ENCODE data around the gene NR4A3.
"Not testable (repeated sequence)": the region's sequence is repeated elsewhere in the genome, so short reads cannot be mapped to it uniquely, and the experiment has no call there.

Gene NR4A3

GRCh38 chr9:99835581-99835980 is 13.9 kb downstream of the NR4A3 start:
- no peak for DNase-seq

- no peak for DNase-seq
These were observed 18.4 kb downstream of the NR4A3 start for GRCh38 chr9:99840072-99840471.

GRCh38 chr9:99845063-99845462 is 23.4 kb downstream of the NR4A3 start:
- no peak for DNase-seq

- no peak for DNase-seq
These were observed 26.8 kb downstream of the NR4A3 start for GRCh38 chr9:99848447-99848846.

GRCh38 chr9:99850736-99851499 is 29.2 kb downstream of the NR4A3 start:
- no peak for DNase-seq

GRCh38 chr9:99851500-99851822 is 29.8 kb downstream of the NR4A3 start:
- no peak for DNase-seq

- DNase-seq: no peak
These were observed 30.9 kb downstream of the NR4A3 start for GRCh38 chr9:99852617-99853016.

GRCh38 chr9:99855467-99856176 is 33.9 kb downstream of the NR4A3 start:
- DNase-seq: no peak

- DNase-seq: not testable (repeated sequence)
These were observed 35.9 kb downstream of the NR4A3 start for GRCh38 chr9:99857576-99857975.

- no peak for DNase-seq
These were observed 36.4 kb downstream of the NR4A3 start for GRCh38 chr9:99858087-99858486.

- no peak for DNase-seq
These were observed 37.7 kb downstream of the NR4A3 start for GRCh38 chr9:99859243-99859980.

- no peak for DNase-seq
These were observed 38.6 kb downstream of the NR4A3 start for GRCh38 chr9:99860266-99860665.

GRCh38 chr9:99863955-99864354 is 42.3 kb downstream of the NR4A3 start:
- no peak for DNase-seq

GRCh38 chr9:99866398-99866797 is 44.7 kb downstream of the NR4A3 start:
- no peak for DNase-seq

- DNase-seq: no peak
These were observed 45.9 kb downstream of the NR4A3 start for GRCh38 chr9:99867536-99867935.

GRCh38 chr9:99867968-99868367 is 46.3 kb downstream of the NR4A3 start:
- DNase-seq: no peak

- DNase-seq: no peak
These were observed 47.2 kb downstream of the NR4A3 start for GRCh38 chr9:99868845-99869244.

- DNase-seq: no peak
These were observed 48.4 kb downstream of the NR4A3 start for GRCh38 chr9:99870126-99870525.

GRCh38 chr9:99873531-99873930 is 51.8 kb downstream of the NR4A3 start:
- no peak for DNase-seq

- no peak for DNase-seq
These were observed 52.4 kb downstream of the NR4A3 start for GRCh38 chr9:99873943-99874584.

- no peak for DNase-seq
These were observed 54.5 kb downstream of the NR4A3 start for GRCh38 chr9:99876190-99876589.

GRCh38 chr9:99878651-99879050 is 57.0 kb downstream of the NR4A3 start:
- DNase-seq: no peak

- no peak for DNase-seq
These were observed 60.1 kb downstream of the NR4A3 start for GRCh38 chr9:99881769-99882168.

Measured in GDM1 (cell line).